ENCODE results near the gene PABPC3.

PABPC3 gene

DNA sequence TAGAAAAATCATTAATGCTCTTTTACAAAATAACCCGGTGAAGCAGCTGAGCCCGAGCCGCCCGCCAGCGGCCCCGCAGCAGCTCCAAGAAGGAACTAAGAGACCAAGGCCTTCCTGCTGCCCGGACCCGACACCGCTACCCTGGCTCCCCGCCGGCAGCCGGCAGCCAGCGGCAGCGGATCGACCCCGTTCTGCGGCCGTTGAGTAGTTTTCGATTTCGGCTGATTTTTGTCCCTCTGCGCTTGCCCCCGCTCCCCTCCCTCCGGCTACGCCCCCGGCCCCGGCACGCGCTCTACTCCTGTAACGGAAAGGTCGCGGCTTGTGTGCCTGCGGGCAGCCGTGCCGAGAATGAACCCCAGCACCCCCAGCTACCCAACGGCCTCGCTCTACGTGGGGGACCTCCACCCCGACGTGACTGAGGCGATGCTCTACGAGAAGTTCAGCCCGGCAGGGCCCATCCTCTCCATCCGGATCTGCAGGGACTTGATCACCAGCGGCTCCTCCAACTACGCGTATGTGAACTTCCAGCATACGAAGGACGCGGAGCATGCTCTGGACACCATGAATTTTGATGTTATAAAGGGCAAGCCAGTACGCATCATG, at the start of gene PABPC3:
Gene PABPC3 (plus strand): TSS at position 286 of the 603 bp plus-strand sequence. CDS start 63 bp downstream, at position 349.
- DNase-seq = no peak

DNA sequence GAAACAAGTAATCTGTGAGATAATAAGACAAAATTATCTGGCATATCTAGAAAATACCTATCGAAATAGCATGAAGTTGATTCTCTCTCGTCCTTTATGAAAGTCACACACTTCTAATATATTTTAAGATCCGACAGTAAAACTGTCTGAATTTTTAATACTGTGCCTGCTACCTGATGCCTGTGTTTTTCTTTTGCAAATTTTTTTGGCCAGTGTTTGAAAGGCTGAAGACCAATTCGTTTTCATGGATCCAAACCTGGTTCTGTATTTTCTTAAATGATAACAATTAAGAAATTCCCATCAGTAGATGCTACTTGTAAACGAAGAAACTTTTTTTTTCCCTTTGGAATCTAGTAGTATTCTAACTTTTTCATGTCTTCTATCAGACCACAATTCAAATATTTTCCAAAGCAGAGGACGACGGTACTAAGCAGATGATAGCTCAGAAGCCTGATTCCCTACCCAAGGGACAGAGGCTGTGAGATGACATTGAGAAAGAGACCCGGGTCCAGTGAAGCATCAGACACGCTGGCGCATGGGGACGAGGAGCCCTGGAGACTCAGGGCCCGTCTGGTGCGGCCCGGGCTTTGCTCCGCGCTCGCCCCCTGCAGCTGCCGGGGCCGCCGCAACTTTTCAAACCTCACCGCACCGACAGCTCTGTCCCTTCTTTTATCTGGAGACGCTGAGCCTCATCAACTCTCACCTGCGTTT, 49.5 kb upstream of the PABPC3 start:
- DNase-seq = no peak

GRCh38 chr13:25046985-25047511, 48.9 kb upstream of the PABPC3 start:
- DNase-seq = no peak

GRCh38 chr13:25051065-25051464, 44.9 kb upstream of the PABPC3 start:
- no peak for DNase-seq

- DNase-seq = no peak
Observed at GRCh38 chr13:25059166-25059565, 36.8 kb upstream of the PABPC3 start.

DNA sequence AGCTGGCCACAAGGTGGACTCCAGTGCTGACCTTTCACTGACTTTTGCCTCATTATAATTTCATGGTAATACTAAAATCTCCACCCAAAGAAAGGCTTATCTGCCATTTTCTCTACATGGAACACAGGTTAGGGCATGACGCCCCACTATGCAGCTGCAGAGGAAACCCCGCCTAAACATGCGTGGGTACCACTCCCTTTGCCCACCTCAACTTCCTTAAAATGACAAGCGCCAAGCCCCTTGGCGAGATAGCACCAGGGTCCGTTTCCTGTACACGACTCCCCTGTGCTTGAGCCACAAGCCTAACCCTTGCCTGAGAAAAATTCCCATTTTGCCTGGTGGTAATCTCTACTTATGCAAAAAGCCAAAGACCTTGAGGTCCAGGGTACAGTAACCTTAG, 36.0 kb upstream of the PABPC3 start:
- no peak for DNase-seq

GRCh38 chr13:25062479-25062878, 33.5 kb upstream of the PABPC3 start:
- DNase-seq = no peak

DNA sequence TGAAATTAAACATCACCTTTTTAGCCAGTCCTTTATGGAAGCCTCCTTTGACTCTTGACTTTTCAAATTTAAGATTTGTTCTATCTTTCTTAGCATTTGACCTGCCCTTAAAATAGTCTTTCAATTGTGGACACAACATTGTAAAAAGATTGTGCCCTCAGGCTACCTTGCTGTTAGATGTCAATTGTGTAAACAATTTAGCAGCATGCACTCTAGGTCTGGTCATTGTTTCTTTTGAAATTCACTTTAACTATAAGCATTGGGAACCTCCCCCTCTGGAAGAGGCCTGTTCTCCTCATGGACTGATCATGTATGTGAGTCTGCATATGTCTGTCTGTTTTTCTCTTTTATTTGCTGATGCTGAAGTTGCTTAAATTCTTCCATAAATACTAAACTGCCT, 31.5 kb upstream of the PABPC3 start:
- no peak for DNase-seq

DNA sequence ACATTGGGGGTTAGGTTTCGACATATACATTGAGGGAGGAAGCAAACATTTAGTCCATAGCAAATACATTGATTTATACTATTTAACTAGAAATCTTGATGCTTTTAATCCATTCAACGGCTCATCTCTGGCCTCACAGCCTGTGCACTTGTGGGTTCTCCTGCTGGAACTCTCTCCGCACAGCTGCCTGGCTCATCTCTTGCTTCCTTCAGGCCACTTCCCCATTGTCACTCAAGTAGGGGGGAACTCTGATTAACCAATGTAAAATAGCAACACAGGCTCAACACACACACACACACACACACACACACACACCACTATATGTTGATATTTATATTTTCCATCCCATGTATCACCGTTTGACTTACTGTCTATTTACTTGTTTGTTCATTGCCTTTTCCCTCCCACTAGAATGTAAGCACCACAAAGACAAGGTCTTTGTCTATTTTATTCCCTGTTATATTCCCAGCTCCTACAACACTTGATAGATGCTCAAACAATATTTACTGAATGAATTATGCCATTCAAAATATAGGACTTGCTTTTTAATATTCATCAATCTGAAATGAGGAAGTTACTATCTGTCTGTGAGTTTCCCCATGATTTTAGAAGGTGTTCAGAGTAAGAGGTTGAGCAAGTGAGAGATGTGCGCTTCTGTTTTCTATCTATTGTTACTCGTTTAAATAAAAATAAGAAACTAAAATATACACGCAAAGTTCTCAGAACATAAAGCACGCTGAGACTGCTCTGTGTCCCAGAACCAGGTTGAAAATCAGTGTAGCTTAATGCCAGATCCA, 29.8 kb upstream of the PABPC3 start:
- peak in 1 of 2 donors; percentile 7 for DNase-seq

GRCh38 chr13:25067064-25067463, 28.9 kb upstream of the PABPC3 start:
- no peak for DNase-seq

GRCh38 chr13:25068810-25069209, 27.1 kb upstream of the PABPC3 start:
- no peak for DNase-seq

DNA sequence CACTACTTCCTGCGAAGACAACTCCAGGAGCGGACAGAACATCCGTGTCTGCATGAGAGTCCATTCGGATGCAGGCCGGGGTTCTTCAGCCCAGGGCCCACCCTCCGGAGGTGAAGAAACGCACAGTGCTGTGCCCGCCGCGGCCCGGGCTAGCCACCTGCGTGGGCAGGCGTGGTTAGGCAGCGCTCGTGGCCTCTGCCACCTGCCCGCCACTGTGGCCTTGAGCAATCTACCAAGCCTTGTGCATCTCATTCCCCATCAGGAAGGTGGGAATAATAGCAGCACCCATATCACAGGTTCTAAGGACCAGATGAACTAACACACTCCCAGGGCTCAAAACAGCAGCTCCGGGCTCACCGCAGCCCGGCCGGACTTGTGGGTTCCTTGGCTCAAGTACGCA, 26.7 kb upstream of the PABPC3 start:
- DNase-seq = no peak

DNA sequence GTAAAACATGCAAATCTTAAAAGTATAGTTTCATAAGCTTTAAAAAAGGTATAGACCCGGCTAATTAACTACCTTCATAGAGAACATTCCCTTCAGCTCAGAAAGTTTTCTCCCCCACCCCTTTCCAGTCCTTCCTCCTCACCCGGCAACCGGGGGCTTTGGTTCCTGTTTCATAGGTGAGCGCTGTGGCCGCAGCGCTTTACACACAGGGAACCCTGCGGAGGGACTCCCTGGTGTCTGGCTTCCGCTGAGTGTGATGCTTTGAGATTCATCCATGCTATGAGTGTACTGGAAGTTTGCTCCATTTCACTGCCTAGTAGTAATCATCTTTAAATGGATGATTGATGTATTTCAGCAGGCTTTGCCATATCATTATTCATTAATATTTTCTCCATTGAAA, 26.0 kb upstream of the PABPC3 start:
- DNase-seq = no peak

- no peak for DNase-seq
Observed at GRCh38 chr13:25080773-25081172, 15.2 kb upstream of the PABPC3 start.

DNA sequence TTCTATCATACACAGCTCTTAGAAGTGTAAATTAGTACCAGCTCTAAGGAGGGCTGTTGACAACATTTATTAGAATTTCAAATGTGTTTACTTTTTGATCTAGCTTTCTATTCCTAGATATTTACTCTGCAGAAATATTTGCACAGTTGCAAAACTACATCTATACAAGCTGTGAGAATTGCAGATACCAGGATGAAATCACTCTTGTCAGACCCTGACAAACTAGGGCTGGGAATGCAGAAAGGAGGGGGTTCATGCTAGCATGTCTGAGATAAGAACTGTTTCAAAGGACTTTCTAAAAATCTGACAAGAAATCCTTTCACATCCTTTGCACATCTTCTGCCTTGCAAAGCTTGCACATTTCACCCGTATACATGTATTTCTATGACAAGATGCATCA, 11.8 kb upstream of the PABPC3 start:
- no peak for DNase-seq

DNA sequence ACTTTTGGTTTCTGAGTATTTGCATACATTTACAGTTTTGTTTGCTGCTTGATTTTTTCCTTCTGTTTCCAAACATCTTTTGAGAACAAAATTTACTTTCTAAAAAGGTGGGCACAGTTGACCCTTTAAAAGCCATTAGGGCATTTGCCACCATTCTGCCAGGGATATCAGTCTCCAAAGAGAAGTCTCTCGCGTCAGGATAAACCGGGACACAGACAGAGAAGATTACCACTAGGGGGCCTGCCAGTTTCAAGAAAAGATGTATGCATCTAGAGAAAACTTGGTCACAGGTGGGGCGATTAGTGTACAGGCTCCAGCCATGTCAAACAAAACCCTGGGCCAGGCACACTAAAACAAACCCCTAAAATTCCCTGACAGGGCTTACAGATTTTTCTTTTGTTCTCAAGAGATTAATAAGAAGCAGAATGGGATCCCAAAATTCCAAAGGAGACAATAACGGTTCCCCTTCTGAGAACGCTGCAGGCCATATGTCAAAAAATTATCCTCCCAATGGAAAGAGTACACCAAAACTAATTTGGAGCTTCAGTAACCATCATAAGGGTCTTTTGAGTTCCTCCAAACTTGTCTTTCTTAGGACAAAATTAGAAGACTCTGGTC, 10.7 kb upstream of the PABPC3 start:
- peak in 1 of 2 donors; percentile 43 for DNase-seq

DNA sequence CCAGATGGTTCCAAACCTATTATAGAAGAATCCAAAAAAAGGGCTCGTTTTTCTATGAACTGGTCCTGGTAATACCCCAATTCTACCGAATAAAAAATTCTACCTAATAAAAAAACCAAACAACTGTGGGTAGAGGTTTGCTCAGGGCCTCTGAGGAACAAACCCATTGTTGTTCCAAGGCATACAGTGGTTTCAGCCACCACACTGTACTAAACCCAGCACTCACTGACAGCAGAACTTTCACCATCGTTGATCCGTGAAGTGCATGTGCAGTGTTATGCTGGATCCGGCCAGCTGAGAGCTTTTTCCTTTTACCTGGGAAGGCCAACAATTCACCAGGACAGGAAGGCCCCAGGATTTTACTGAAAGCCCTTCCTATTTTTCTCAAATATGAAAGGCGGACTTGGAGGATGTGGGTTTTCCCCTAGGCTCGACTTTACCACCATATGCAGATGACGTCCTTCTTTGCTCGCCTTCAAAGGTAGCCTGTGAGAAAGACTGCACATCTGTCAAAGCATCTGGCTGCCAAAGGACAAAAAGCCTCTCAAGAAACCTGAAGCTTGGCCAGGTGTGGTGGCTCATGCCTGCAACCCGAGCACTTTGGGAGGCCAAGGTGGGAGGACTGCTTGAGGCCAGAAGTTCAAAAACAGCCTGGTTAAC, 7.2 kb upstream of the PABPC3 start:
- no peak for DNase-seq

GRCh38 chr13:25097426-25097825, 1.5 kb downstream of the PABPC3 start:
- DNase-seq = no peak

DNA sequence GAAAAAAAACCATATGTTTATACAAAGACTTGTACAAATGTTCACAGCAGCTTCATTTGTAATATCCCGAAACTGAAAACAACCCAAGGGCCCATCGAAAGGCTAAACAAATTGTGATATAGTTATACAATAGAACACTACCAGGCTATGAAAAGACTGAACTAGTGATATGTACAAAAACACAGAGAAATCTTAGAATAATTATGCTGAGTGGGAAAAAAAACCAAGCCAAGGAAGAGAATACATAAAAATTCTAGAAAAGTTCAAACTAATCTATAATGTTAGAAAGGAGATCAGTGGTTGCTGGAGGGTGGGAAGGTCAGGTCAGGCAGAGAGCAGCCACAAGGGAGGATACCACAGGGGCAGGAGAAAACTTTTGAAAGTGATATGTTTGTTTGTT, 7.8 kb downstream of the PABPC3 start:
- DNase-seq = no peak

DNA sequence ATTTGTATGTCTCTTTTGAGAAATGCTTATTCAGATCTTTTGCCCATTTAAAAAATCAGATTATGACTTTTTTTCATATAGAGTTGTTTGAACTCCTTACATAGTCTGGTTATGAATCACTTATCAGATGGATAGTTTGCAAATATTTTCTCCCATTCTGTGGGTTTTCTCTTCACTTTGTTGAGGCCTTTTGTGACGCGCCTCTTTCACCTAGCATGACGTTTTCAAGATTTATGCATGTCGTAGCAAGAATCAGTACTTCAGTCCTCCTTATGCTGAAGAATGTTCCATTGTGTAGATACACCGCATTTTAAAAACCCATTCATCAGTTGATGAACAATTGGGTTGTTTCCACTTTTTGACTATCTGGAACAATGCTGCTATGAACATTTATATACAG, 13.4 kb downstream of the PABPC3 start:
- no peak for DNase-seq

- no peak for DNase-seq
Observed at GRCh38 chr13:25110956-25111584, 15.1 kb downstream of the PABPC3 start.

DNA sequence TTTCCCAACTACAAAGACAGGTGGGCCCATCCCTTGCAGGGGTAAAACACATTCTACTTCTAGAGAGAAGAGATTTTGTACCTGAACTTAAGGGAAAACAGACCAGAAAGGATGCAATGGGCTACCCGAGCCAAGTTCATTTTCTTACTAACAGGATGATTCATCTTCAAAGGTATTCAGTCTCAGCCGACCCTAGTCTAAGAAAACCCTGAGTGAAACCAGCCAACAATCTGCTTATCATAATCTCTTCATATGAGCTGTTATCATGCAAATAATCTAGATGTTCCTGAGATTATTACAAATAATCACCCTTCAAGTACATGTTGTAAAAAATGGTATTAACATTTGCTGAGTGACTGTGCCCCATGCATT, 15.6 kb downstream of the PABPC3 start:
- no peak for DNase-seq

Measured in inflammatory macrophage treated with lipopolysaccharide for 1 hour (primary cell).